PFSK-1 (cell line): ENCODE data around the gene RPTOR.

Experiments used
- FOXP2 ChIP-seq: optimal IDR thresholded peaks from 2 replicates; pipeline ENCODE3; 2011; ENCODE audit warnings: borderline replicate concordance, control low read depth, inconsistent platforms; ENCODE audit not compliant: insufficient read depth; ENCODE audit errors: extremely low read length, extremely low read depth
- POLR2AphosphoS5 ChIP-seq: IDR thresholded peaks from 2 replicates; pipeline ENCODE4 v1.6.1; 2012; ENCODE audit warnings: low read depth, mild to moderate bottlenecking, control low read depth, low read length, moderate library complexity
- SIN3A ChIP-seq: IDR thresholded peaks from 2 replicates; pipeline ENCODE4 v1.6.1; 2012; ENCODE audit warnings: mild to moderate bottlenecking, low read length, moderate library complexity, borderline replicate concordance; ENCODE audit not compliant: insufficient read depth
- TAF1 ChIP-seq: IDR thresholded peaks from 2 replicates; pipeline ENCODE4 v1.6.1; 2012; ENCODE audit warnings: low read length, control low read depth, borderline replicate concordance; ENCODE audit not compliant: insufficient read depth
- TF ChIP-seq, protein P1 (sequence below), 2 experiments: IDR thresholded peaks; 2 replicates each; pipeline versions ENCODE4 v1.6.1 to v1.8.0; 2011 to 2012; ENCODE audit warnings: low read depth in 2 of 2, low read length in 2 of 2, control low read depth in 1 of 2, inconsistent platforms in 1 of 2, mild to moderate bottlenecking in 1 of 2, moderate library complexity in 1 of 2; ENCODE audit not compliant: insufficient read depth in 1 of 2

The RPTOR gene

DNA sequence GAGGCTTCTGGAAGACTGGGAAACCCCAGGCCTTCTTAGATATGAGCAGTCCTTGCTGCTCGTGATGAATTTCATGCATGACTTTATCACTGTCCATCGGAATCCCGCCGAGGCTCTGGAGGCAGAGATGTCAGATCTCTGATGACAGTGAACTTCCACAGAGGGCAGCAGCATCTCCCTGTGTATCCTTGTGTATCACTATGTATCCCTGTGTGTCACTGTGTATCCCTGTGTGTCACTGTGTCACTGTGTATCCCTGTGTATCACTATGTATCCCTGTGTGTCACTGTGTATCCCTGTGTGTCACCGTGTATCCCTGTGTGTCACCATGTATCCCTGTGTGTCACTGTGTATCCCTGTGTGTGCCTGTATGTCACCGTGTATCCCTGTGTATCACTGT is 286.9 kb downstream of the RPTOR start:
- TF ChIP-seq, protein P1, sequence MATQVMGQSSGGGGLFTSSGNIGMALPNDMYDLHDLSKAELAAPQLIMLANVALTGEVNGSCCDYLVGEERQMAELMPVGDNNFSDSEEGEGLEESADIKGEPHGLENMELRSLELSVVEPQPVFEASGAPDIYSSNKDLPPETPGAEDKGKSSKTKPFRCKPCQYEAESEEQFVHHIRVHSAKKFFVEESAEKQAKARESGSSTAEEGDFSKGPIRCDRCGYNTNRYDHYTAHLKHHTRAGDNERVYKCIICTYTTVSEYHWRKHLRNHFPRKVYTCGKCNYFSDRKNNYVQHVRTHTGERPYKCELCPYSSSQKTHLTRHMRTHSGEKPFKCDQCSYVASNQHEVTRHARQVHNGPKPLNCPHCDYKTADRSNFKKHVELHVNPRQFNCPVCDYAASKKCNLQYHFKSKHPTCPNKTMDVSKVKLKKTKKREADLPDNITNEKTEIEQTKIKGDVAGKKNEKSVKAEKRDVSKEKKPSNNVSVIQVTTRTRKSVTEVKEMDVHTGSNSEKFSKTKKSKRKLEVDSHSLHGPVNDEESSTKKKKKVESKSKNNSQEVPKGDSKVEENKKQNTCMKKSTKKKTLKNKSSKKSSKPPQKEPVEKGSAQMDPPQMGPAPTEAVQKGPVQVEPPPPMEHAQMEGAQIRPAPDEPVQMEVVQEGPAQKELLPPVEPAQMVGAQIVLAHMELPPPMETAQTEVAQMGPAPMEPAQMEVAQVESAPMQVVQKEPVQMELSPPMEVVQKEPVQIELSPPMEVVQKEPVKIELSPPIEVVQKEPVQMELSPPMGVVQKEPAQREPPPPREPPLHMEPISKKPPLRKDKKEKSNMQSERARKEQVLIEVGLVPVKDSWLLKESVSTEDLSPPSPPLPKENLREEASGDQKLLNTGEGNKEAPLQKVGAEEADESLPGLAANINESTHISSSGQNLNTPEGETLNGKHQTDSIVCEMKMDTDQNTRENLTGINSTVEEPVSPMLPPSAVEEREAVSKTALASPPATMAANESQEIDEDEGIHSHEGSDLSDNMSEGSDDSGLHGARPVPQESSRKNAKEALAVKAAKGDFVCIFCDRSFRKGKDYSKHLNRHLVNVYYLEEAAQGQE (IDR thresholded peaks at IDR 0.05; ENCODE audit: insufficient read depth in 1 of 2, low read depth in 2 of 2, low read length in 2 of 2), result no peak

DNA sequence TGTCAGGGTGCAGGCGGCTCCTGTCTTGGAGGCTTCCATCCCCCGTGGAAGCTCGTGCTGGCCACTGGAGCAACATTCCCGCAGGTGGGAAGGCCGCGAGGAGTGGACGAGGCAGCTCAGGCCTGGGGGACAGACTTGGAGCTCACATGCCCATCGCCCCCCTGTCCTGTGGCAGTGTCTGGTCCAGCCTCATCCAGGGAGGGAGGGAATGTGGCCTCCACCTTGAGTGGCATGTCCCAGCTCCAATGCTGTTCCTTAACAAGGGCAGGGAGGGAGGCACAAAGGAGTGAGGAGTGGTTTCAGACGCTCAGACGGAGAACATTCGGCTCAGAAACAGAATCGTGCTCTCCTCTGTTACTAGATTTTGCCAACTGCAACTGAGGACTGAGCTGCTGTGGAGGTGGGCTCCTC is 287.6 kb downstream of the RPTOR start:
- TF ChIP-seq FOXP2 (no peak), SIN3A (no peak), TAF1 (no peak), POLR2AphosphoS5 (no peak)

DNA sequence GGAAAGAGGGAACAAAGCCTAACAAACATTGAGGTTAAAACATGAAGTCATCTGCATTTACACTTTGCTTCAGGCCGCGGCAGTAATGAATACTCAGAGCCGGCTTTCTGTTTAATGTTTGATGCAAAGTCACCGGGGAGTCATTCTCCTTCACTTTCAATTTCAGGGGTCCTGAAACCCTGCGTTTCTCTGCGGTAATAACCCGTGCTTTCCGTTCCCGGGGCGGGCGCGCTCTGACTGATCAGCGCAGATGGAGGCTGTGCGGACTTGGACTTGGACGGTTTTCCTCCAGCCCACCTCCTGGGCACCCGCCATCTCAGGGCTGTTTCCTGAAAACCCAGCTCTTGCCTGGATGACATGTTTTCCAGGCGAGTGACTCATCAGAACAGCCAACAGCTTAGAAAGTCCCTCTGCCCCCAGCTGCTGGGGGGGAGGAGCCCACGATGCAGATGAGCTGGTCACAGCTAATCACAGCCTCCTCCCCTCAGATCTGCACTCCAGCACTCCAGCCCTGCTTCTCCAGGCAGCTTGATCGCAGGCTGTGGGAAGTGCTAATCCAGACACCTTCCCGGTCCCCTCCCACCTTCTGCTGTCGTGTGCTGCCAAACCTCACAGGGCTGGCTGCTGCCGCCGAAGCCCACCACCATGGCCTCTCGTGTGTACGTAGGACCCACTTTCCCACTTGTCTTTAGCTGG is 288.4 kb downstream of the RPTOR start:
- TF ChIP-seq, protein P1 (IDR thresholded peaks at IDR 0.05; ENCODE audit: insufficient read depth in 1 of 2, low read depth in 2 of 2, low read length in 2 of 2), result peak; percentile 30 to 64; a peak in 1 of 4 replicates
- peak; percentile 77; the same call in 1 of the 2 replicates for TF ChIP-seq TAF1
- TF ChIP-seq FOXP2, result peak; percentile 77
- peak; percentile 55; the same call in 1 of the 2 replicates for TF ChIP-seq SIN3A
- peak; percentile 76 for TF ChIP-seq POLR2AphosphoS5

DNA sequence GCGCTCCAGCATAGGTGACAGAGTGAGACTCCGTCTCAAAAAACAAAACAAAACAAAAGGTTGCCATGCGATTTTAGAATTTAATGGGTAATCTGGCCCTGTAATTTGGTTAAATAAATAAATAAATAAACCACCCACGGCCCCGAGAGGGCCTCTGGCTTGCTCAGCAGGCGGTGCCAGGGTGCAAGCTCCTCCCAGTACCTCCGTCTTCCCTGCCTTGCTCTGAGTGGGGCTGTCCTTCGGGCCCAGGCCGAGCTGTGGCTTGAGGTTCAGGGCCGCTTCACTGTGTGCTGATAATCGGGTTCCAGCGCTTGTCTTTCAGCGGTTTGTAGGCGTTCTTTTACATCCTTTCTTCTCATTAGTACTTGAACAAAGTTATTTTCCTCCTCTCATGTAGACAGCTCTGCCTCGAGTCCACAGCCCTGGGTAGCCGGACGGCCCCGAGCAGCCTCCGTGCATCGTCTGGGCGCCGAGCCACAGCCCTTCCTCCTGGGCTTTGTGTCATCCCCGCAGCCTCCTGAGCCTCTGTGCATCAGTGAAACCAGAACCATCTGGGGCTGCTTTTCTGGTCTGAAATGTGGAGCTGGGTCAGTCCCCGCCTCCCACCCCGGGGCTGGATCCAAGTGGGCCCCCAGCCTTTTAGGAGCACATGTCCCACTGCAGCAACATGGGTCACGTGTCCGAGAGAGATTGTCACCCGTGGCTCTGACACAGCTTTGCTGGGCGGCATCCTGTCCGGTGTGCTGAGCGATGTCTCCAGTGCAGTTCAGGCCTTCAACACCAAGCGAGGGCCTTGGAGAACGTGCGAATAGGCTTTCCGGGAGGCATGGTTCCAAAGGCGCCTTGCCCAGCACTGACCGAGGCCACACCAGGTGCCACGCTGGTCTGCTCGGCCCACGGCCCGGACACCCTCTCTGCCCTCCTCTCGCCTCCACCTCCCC is 289.6 kb downstream of the RPTOR start:
- TF ChIP-seq TAF1 (no peak), FOXP2 (peak; percentile 58)
- TF ChIP-seq, protein P1 (IDR thresholded peaks at IDR 0.05; ENCODE audit: insufficient read depth in 1 of 2, low read depth in 2 of 2, low read length in 2 of 2), result no peak

DNA sequence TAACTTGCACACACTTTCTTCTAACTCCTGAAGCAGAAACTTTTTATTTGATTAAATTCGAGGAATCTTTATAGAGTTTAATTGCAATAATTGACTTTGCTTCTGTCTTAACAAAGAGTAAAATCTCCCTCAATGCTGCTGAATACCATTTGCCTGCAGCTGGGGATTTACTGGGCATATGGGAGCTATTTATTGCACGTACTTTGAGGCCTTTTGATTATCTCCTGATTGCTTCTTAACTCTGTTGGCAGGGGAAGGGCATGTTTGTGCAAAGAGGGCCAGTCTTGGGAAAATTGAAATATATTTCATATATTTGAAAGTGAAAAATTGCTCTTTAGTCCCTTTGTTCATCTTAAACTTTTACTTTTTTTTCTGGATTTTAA is 290.2 kb downstream of the RPTOR start:
- TF ChIP-seq SIN3A (no peak), TAF1 (no peak), FOXP2 (no peak), POLR2AphosphoS5 (no peak)
- TF ChIP-seq, protein P1 (IDR thresholded peaks at IDR 0.05; ENCODE audit: insufficient read depth in 1 of 2, low read depth in 2 of 2, low read length in 2 of 2), result no peak
